HCT116 (cell line): ENCODE results near the gene MSI2.

Source experiments
- CTCF ChIP-seq, 3 experiments: fragments of 200-600 bp in 1 of 3; sonication (generic) in 1 of 3; IDR thresholded peaks in 2 of 3; conservative IDR thresholded peaks in 1 of 3; 2 replicates each; pipeline ENCODE4 v1.5.1; 2012 to 2017; ENCODE audit warnings: low read depth in 2 of 3, low read length in 2 of 3, antibody characterized with exemption in 1 of 3, borderline replicate concordance in 1 of 3, control low read depth in 1 of 3, mild to moderate bottlenecking in 1 of 3, mixed read lengths in 1 of 3, mixed run types in 1 of 3, moderate library complexity in 1 of 3; ENCODE audit not compliant: insufficient read depth in 1 of 3
- EZH2 ChIP-seq: fragments of 200-600 bp; sonication (generic); IDR thresholded peaks from 2 replicates; pipeline ENCODE4 v1.6.1; 2017; ENCODE audit warnings: antibody characterized with exemption, mixed run types
- MAX ChIP-seq: IDR thresholded peaks from 2 replicates; pipeline ENCODE4 v1.6.1; 2012
- POLR2A ChIP-seq: IDR thresholded peaks from 2 replicates; pipeline ENCODE4 v1.7.0; 2011; ENCODE audit warnings: borderline replicate concordance; ENCODE audit not compliant: insufficient read depth, insufficient read length; ENCODE audit errors: extremely low read depth

GRCh38 chr17:57514614-57515013 lies 258.3 kb downstream of the MSI2 start:
- TF ChIP-seq CTCF (IDR thresholded peaks at IDR 0.05 in 2 of 3, conservative IDR thresholded peaks at IDR 0.05 in 1 of 3; ENCODE audit: borderline replicate concordance in 1 of 3, insufficient read depth in 1 of 3, low read depth in 2 of 3, low read length in 2 of 3) (no peak), EZH2 (no peak), POLR2A (no peak), MAX (no peak)
